Keratinocyte (primary cell): ENCODE data around the gene CFP. TPM values are rescaled to one million over a fixed set of nuclear protein-coding genes. Genes with fewer than 3 reads are reported as not detected.

Experiments used
- DNase-seq: peaks from one replicate; pipeline ENCODE4 v3.0.0-alpha.2; 2011; ENCODE audit warnings: low read depth, missing footprints, low spot score
- FAIRE-seq: peaks from 2 replicates; lab custom pipeline; 2011; peaks lifted over from hg19 to GRCh38; lab: Jason Lieb, UNC
- H2AFZ ChIP-seq: 2 replicates; pipeline ENCODE4 v1.6.0; 2012; ENCODE audit warnings: low read length, control low read depth, inconsistent platforms; ENCODE audit not compliant: control insufficient read depth
- H3K27ac ChIP-seq: 2 replicates; pipeline ENCODE4 v1.5.1; 2011; ENCODE audit warnings: low read length; ENCODE audit not compliant: control insufficient read depth, insufficient read depth
- H3K27me3 ChIP-seq: 3 replicates; pipeline ENCODE4 v1.6.0; 2011; ENCODE audit warnings: low read length; ENCODE audit not compliant: control insufficient read depth, insufficient read depth; ENCODE audit errors: extremely low read depth
- H3K36me3 ChIP-seq, 2 experiments: 2 replicates in 1 of 2; 3 replicates in 1 of 2; pipeline ENCODE4 v1.5.1; 2011; ENCODE audit warnings: low read length in 2 of 2, mild to moderate bottlenecking in 1 of 2; ENCODE audit not compliant: control insufficient read depth in 2 of 2, insufficient read depth in 2 of 2; ENCODE audit errors: extremely low read depth in 1 of 2
- H3K4me1 ChIP-seq: 3 replicates; pipeline ENCODE4 v1.5.1; 2011; ENCODE audit warnings: low read length; ENCODE audit not compliant: control insufficient read depth, insufficient read depth; ENCODE audit errors: extremely low read depth
- H3K4me2 ChIP-seq: 3 replicates; pipeline ENCODE4 v1.6.0; 2011; ENCODE audit warnings: low read depth, low read length; ENCODE audit not compliant: control insufficient read depth, insufficient read depth; ENCODE audit errors: extremely low read depth
- H3K4me3 ChIP-seq, 3 experiments: fragments of 200-600 bp in 1 of 3; sonication (generic) in 1 of 3; 2 replicates in 2 of 3; 3 replicates in 1 of 3; pipeline ENCODE4 v1.5.1; 2011 to 2016; ENCODE audit warnings: low read length in 3 of 3, mild to moderate bottlenecking in 3 of 3, control low read depth in 2 of 3, inconsistent platforms in 1 of 3, low read depth in 1 of 3, mixed read lengths in 1 of 3, mixed run types in 1 of 3, moderate library complexity in 1 of 3; ENCODE audit not compliant: control insufficient read depth in 2 of 3, insufficient read depth in 2 of 3; ENCODE audit errors: extremely low read depth in 1 of 3
- H3K79me2 ChIP-seq: 2 replicates; pipeline ENCODE4 v1.6.0; 2012; ENCODE audit warnings: low read length; ENCODE audit not compliant: control insufficient read depth, insufficient read depth
- H3K9ac ChIP-seq: 3 replicates; pipeline ENCODE4 v1.6.0; 2011; ENCODE audit warnings: low read length; ENCODE audit not compliant: control insufficient read depth, insufficient read depth; ENCODE audit errors: extremely low read depth
- H3K9me1 ChIP-seq: 3 replicates; pipeline ENCODE4 v1.6.0; 2011; ENCODE audit warnings: low read length; ENCODE audit not compliant: control insufficient read depth, insufficient read depth; ENCODE audit errors: extremely low read depth
- H3K9me3 ChIP-seq: 2 replicates; pipeline ENCODE4 v1.5.1; 2012; ENCODE audit warnings: low read depth, low read length; ENCODE audit not compliant: control insufficient read depth
- H4K20me1 ChIP-seq: 3 replicates; pipeline ENCODE4 v1.6.0; 2011; ENCODE audit warnings: low read length; ENCODE audit not compliant: control insufficient read depth, insufficient read depth; ENCODE audit errors: extremely low read depth
- CTCF ChIP-seq, 3 experiments: IDR thresholded peaks in 1 of 3; conservative IDR thresholded peaks in 1 of 3; optimal IDR thresholded peaks in 1 of 3; 2 replicates in 2 of 3; 3 replicates in 1 of 3; pipeline versions ENCODE3 to v1.5.1; 2011; ENCODE audit warnings: low read length in 3 of 3, mild to moderate bottlenecking in 3 of 3, moderate library complexity in 2 of 3, control low read depth in 1 of 3, inconsistent platforms in 1 of 3; ENCODE audit not compliant: insufficient read depth in 2 of 3; ENCODE audit errors: extremely low read depth in 1 of 3
- EZH2 ChIP-seq: IDR thresholded peaks from one replicate; pipeline ENCODE4 v1.6.1; 2012; ENCODE audit warnings: inconsistent platforms, mild to moderate bottlenecking, low read length, moderate library complexity
- dilution Hi-C: fragments of 300-500 bp; cut with MboI; formaldehyde crosslinking; loops from one replicate; pipeline ENCODE4 v1.7.0; 2020; ENCODE audit warnings: low sequenced_read_pairs; ENCODE audit not compliant: extremely low pct_ligation_motif_present
- polyA plus RNA-seq, 5 experiments: library from polyadenylated mRNA; depleted of rRNA in 3 of 5; stranded (reverse) in 3 of 5; stranded (forward) in 1 of 5; unstranded in 1 of 5; fragments of >200 nt; gene quantifications; 1 replicate in 1 of 5; 2 replicates in 3 of 5; 3 replicates in 1 of 5; pipeline versions ENCODE4 v1.2.1 to v1.2.3, GENCODE V29; 2011 to 2012; ENCODE audit warnings: missing spikeins in 2 of 5, low read depth in 1 of 5, low replicate concordance in 1 of 5

The CFP gene
- polyA plus RNA-seq, 1 donor (not counting 4 experiments of a cell fraction or from before 2014, with no cell fraction given): 0.04 TPM

- dilution Hi-C loops: no loop called here
- H2AFZ ChIP-seq: no peak overlapping the region
- FAIRE-seq: no peak
Observed at GRCh38 chrX:47586043-47586787, 43.5 kb downstream of the CFP start.

DNA sequence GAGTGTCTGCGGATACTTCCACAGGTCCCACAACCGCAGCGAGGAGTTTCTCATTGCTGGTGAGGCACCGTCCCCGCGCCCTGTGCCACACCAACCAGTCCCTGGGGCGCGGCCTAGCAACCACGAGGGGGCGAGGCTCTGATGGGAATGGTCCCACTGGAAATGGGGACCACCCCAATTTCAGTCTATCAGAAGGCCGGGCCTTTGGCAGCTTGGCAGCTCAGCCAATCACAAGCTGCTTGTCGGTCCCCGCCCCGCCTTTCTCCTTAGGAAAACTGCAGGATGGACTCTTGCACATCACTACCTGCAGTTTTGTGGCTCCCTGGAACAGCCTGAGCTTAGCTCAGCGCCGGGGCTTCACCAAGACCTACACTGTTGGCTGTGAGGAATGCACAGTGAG lies 44.5 kb downstream of the CFP start:
- Histone ChIP-seq H3K27ac (no peak overlapping the region), H4K20me1 (no peaks in the 10 kb centered on the region), H3K9me3 (no peaks in the 10 kb centered on the region), H3K4me2 (no peak overlapping the region), H3K36me3 (peaks cover 0 to 10% of the 10 kb centered on the region in 2 experiments), H3K9me1 (no peaks in the 10 kb centered on the region), H3K79me2 (no peaks in the 10 kb centered on the region), H3K4me3 (no peak overlapping the region), H3K27me3 (no peaks in the 10 kb centered on the region), H2AFZ (no peak overlapping the region), H3K9ac (no peak overlapping the region), H3K4me1 (peaks cover 6% of the 10 kb centered on the region)
- TF ChIP-seq EZH2: no peak
- DNase-seq: no peak
- FAIRE-seq: no peak
- dilution Hi-C loops: no loop called here

More at GRCh38 chrX:47586043-47586787, 43.5 kb downstream of the CFP start:
- Histone ChIP-seq H3K9me1 (no peaks in the 10 kb centered on the region), H3K4me1 (peaks cover 6% of the 10 kb centered on the region), H3K9ac (no peak overlapping the region), H3K27ac (no peak overlapping the region), H3K4me2 (no peak overlapping the region), H3K79me2 (no peaks in the 10 kb centered on the region), H3K9me3 (no peaks in the 10 kb centered on the region), H3K27me3 (no peaks in the 10 kb centered on the region), H3K36me3 (peaks cover 0 to 10% of the 10 kb centered on the region in 2 experiments), H3K4me3 (no peak overlapping the region), H4K20me1 (no peaks in the 10 kb centered on the region)
- no peak for TF ChIP-seq EZH2
- no peak for TF ChIP-seq CTCF (optimal IDR thresholded peaks at IDR 0.05 in 1 of 3, IDR thresholded peaks at IDR 0.05 in 1 of 3, conservative IDR thresholded peaks at IDR 0.05 in 1 of 3; ENCODE audit: extremely low read depth in 1 of 3, insufficient read depth in 2 of 3, low read length in 3 of 3)
- DNase-seq: no peak
